SJSA1 (cell line): Measurements from ENCODE around the gene LRP2. TPM values are rescaled to one million over a fixed set of nuclear protein-coding genes. Genes with fewer than 3 reads are reported as not detected.

ENCODE experiments used
- DNase-seq, 2 experiments: peaks; one replicate each; pipeline ENCODE4 v3.0.0-alpha.2; 2015 to 2020; ENCODE audit warnings: low spot score in 2 of 2, low read depth in 1 of 2
- H3K27ac ChIP-seq: fragments of 250-450 bp; sonication (Bioruptor Pico); 2 replicates; pipeline ENCODE4 v1.5.1; 2020; ENCODE audit warnings: mild to moderate bottlenecking, moderate library complexity
- H3K27me3 ChIP-seq: fragments of 250-450 bp; sonication (Bioruptor Pico); replicated peaks from 2 replicates; pipeline ENCODE4 v1.5.1; 2020; ENCODE audit warnings: mild to moderate bottlenecking, moderate library complexity
- H3K36me3 ChIP-seq: fragments of 250-450 bp; sonication (Bioruptor Pico); 2 replicates; pipeline ENCODE4 v1.5.1; 2020; ENCODE audit warnings: mild to moderate bottlenecking
- H3K4me1 ChIP-seq: fragments of 250-450 bp; sonication (Bioruptor Pico); replicated peaks from 2 replicates; pipeline ENCODE4 v1.6.1; 2021; ENCODE audit warnings: mild to moderate bottlenecking
- H3K4me3 ChIP-seq: fragments of 250-450 bp; sonication (Bioruptor Pico); 2 replicates; pipeline ENCODE4 v1.5.1; 2020; ENCODE audit warnings: mild to moderate bottlenecking
- H3K9me3 ChIP-seq: fragments of 250-450 bp; sonication (Bioruptor Pico); replicated peaks from 2 replicates; pipeline ENCODE4 v1.5.1; 2020; ENCODE audit warnings: mild to moderate bottlenecking
- total RNA-seq: library from RNA; depleted of rRNA; stranded (reverse); fragments of >200 nt; shearing (Covaris generic); gene quantifications from 2 replicates; pipeline ENCODE4 v1.2.3, GENCODE V29; 2014

The LRP2 gene
- total RNA-seq, 1 experiment from 2014 or later: 0.11 TPM

- no peak overlapping the region for H3K4me3 ChIP-seq
- no peak overlapping the region for H3K27ac ChIP-seq
- no peak for DNase-seq
These were observed 129.7 kb downstream of the LRP2 start for GRCh38 chr2:169232551-169233154.

GRCh38 chr2:169230204-169230603 lies 132.1 kb downstream of the LRP2 start:
- DNase-seq: no peak
- H3K36me3 ChIP-seq: no peaks in the 10 kb centered on the region
- no peak overlapping the region for H3K27ac ChIP-seq
- no peaks in the 10 kb centered on the region for H3K27me3 ChIP-seq
- no peaks in the 10 kb centered on the region for H3K9me3 ChIP-seq
- no peaks in the 10 kb centered on the region for H3K4me1 ChIP-seq
- no peak overlapping the region for H3K4me3 ChIP-seq

More at GRCh38 chr2:169232551-169233154, 129.7 kb downstream of the LRP2 start:
- H3K9me3 ChIP-seq: no peaks in the 10 kb centered on the region
- H3K4me1 ChIP-seq: no peaks in the 10 kb centered on the region; the same call in 1 of the 2 replicates
- no peaks in the 10 kb centered on the region for H3K36me3 ChIP-seq
- H3K27me3 ChIP-seq: no peaks in the 10 kb centered on the region

DNA sequence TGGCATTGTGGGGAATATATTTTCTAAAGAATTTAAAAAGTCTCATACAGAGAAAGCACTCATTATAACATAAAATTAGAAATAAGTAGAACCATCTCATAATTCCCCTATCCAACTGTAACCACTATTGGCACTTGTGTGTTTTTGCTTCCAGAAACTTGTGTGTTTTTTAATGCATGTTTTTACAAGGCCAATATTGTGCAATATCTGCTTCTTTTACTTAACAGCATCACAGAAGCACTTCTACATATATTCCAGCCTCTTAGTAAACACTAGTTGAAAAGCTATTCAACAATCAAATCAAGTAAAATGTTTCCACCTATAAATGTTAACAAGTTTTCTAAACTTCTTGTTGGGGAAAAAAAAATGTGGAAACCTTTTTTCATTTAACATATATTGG lies 132.7 kb downstream of the LRP2 start:
- H3K4me3 ChIP-seq: no peak overlapping the region
- no peaks in the 10 kb centered on the region for H3K4me1 ChIP-seq
- no peak for DNase-seq
- no peaks in the 10 kb centered on the region for H3K9me3 ChIP-seq
- no peak overlapping the region for H3K27ac ChIP-seq
- H3K36me3 ChIP-seq: no peaks in the 10 kb centered on the region
- H3K27me3 ChIP-seq: no peaks in the 10 kb centered on the region

- Histone ChIP-seq H3K27ac (no peak overlapping the region), H3K9me3 (no peaks in the 10 kb centered on the region), H3K36me3 (no peaks in the 10 kb centered on the region), H3K4me3 (no peak overlapping the region), H3K27me3 (no peaks in the 10 kb centered on the region), H3K4me1 (no peaks in the 10 kb centered on the region)
- DNase-seq: no peak
These were observed 136.4 kb downstream of the LRP2 start for GRCh38 chr2:169225906-169226305.

DNA sequence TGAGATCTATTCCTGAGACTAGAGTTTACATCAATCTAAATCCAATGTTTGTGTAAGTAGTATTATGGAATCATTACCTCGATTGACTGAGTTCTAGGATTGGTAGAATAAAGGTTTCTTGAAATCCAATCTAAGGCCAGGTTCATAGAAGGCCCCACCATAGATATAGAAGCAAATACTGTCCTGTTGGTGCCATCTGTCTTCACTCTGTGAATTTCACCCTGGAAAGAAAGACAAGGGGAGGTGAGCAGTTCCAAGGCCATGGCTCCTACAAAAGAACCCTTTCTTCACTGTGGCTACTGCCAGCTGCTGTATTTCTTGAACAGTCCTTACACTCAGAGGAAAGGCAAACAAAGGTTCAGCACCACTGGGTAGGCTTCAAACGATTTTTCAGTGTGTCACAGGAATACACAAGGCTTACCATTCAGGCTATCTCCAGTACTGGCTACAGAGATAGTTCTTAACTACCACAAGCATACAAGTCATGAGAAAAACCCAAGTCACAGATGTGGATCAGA lies 137.0 kb downstream of the LRP2 start:
- H3K36me3 ChIP-seq: no peaks in the 10 kb centered on the region

GRCh38 chr2:169222665-169223064 lies 139.7 kb downstream of the LRP2 start:
- no peak for DNase-seq

More for the DNA sequence above, 137.0 kb downstream of the LRP2 start:
- DNase-seq: no peak
- no peaks in the 10 kb centered on the region for H3K4me1 ChIP-seq
- no peak overlapping the region for H3K27ac ChIP-seq
- no peak overlapping the region for H3K4me3 ChIP-seq
- no peaks in the 10 kb centered on the region for H3K9me3 ChIP-seq
- no peaks in the 10 kb centered on the region for H3K27me3 ChIP-seq

DNA sequence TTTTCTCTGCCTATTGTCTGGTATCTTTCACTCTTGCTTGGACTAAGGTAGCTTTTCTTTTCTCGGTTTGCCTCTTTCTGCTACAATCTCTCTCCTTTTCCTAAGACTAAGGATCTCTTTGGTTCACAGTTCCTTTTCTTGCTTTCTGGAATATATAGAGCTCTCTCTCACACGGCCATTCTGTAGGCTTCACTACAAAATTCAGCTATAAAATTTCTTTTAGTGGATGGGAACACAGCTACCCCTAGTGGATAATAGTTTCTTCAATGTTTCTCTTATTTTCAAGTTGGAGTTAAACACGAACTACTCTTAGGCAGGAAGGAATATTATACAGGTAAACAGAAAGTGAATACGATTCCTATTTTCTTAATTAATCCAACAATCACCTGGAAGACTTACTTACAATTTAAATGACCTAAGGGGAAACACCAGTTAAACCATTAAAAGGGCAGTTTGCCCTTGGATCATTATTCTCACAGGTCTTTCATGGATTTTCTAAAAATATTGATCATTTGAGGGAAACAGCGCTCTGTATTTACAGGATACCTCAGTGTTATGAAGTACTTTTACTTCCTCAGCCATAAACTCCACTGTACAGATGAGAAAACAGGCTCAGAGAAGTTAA lies 140.5 kb downstream of the LRP2 start:
- no peak overlapping the region for H3K27ac ChIP-seq
- H3K4me3 ChIP-seq: no peak overlapping the region
- DNase-seq: no peak
- H3K9me3 ChIP-seq: no peaks in the 10 kb centered on the region
- H3K36me3 ChIP-seq: no peaks in the 10 kb centered on the region
- no peaks in the 10 kb centered on the region for H3K27me3 ChIP-seq
- no peaks in the 10 kb centered on the region for H3K4me1 ChIP-seq

More at GRCh38 chr2:169222665-169223064, 139.7 kb downstream of the LRP2 start:
- Histone ChIP-seq H3K27me3 (no peaks in the 10 kb centered on the region), H3K36me3 (no peaks in the 10 kb centered on the region), H3K9me3 (no peaks in the 10 kb centered on the region), H3K4me3 (no peak overlapping the region), H3K27ac (no peak overlapping the region), H3K4me1 (no peaks in the 10 kb centered on the region)

- Histone ChIP-seq H3K27me3 (no peaks in the 10 kb centered on the region), H3K36me3 (no peaks in the 10 kb centered on the region), H3K4me3 (no peak overlapping the region), H3K27ac (no peak overlapping the region), H3K9me3 (no peaks in the 10 kb centered on the region), H3K4me1 (no peaks in the 10 kb centered on the region)
- no peak for DNase-seq
These were observed 151.4 kb downstream of the LRP2 start for GRCh38 chr2:169210917-169211316.

- no peaks in the 10 kb centered on the region for H3K36me3 ChIP-seq
- H3K4me1 ChIP-seq: no peaks in the 10 kb centered on the region
- DNase-seq: no peak
- H3K27ac ChIP-seq: no peak overlapping the region
- H3K27me3 ChIP-seq: no peaks in the 10 kb centered on the region
- no peaks in the 10 kb centered on the region for H3K9me3 ChIP-seq
- H3K4me3 ChIP-seq: no peak overlapping the region
These were observed 154.3 kb downstream of the LRP2 start for GRCh38 chr2:169208026-169208425.

- no peaks in the 10 kb centered on the region for H3K36me3 ChIP-seq
- H3K4me1 ChIP-seq: no peaks in the 10 kb centered on the region
- no peak overlapping the region for H3K4me3 ChIP-seq
- no peaks in the 10 kb centered on the region for H3K27me3 ChIP-seq
- DNase-seq: no peak
- no peak overlapping the region for H3K27ac ChIP-seq
- no peaks in the 10 kb centered on the region for H3K9me3 ChIP-seq
These were observed 157.2 kb downstream of the LRP2 start for GRCh38 chr2:169205176-169205575.

GRCh38 chr2:169203952-169204351 lies 158.4 kb downstream of the LRP2 start:
- Histone ChIP-seq H3K4me3 (no peak overlapping the region), H3K4me1 (no peaks in the 10 kb centered on the region), H3K9me3 (no peaks in the 10 kb centered on the region), H3K27me3 (no peaks in the 10 kb centered on the region), H3K36me3 (no peaks in the 10 kb centered on the region), H3K27ac (no peak overlapping the region)
- no peak for DNase-seq

GRCh38 chr2:169200756-169201155 lies 161.6 kb downstream of the LRP2 start:
- DNase-seq: no peak
- Histone ChIP-seq H3K27ac (no peak overlapping the region), H3K9me3 (no peaks in the 10 kb centered on the region), H3K36me3 (no peaks in the 10 kb centered on the region), H3K4me1 (no peaks in the 10 kb centered on the region), H3K27me3 (no peaks in the 10 kb centered on the region), H3K4me3 (no peak overlapping the region)

DNA sequence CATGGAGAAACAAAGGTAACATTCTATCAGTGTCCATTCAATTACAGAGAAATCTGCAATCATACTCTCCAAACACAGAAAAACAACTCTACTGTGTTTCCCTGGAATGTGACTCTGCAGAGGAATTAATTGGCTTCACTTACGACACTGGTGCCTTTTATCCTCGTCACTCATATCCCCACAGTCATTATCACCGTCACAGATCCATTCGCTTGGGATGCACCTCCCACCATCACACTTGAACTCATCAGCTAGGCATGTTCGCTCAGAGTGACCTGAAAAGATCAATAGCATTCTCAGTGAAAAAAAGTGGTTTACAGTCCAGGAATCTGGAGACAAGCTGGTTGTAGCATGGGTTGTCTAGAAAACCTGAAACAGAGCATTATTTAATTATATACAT lies 168.7 kb downstream of the LRP2 start:
- H3K9me3 ChIP-seq: no peaks in the 10 kb centered on the region
- no peaks in the 10 kb centered on the region for H3K36me3 ChIP-seq
- DNase-seq: no peak
- no peaks in the 10 kb centered on the region for H3K27me3 ChIP-seq
- H3K27ac ChIP-seq: no peak overlapping the region
- no peak overlapping the region for H3K4me3 ChIP-seq
- no peaks in the 10 kb centered on the region for H3K4me1 ChIP-seq

DNA sequence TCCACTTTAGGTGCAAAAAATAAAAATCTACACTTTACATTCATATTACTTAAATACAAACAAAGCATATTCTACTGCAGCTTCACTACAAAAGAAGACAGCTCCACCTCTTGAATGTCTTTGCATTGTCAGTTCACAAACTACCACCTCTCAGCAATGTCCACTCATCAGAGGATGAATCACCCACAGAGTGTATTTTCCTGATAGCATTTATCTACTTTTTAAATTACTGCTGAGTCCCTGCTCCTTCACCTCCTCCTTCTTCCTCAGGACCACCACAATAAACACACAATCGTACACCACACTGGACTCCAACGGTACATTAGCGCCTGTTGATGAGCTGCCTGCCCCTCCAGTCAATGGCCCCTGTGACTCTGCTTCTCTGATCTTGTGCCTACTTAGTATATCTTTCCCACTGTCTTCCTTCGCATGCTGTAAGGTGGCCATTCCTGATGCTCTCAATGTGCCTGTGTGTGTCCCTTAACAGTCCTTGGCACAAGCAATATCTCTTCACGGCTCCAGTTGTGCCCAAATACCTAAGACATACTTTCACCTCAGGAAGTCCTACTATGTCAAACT lies 172.0 kb downstream of the LRP2 start:
- Histone ChIP-seq H3K4me3 (no peak overlapping the region), H3K27ac (no peak overlapping the region), H3K4me1 (no peaks in the 10 kb centered on the region), H3K9me3 (no peaks in the 10 kb centered on the region), H3K36me3 (no peaks in the 10 kb centered on the region), H3K27me3 (no peaks in the 10 kb centered on the region)
- no peak for DNase-seq
